Measurements from ENCODE around the gene FNBP1.

FNBP1 gene

DNA sequence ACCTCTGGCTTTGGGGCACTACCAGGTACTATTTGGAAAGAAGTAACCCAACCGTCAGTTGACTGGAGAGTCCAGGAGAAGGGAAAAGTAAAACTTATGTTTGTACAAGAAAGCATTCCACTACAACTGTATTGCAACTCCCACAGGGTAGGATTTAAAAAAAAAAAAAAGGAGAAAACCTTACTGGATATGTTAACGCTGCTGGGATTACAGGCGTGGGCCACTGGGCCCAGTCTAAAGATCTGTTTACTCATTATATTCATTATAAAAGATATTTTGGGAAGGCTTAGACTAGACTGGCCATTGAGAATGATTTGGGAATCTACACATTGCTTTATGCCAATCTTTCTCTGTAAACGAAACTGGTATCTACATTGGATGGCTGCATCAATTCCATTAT is 121.1 kb downstream of the FNBP1 start:
- Histone ChIP-seq H3K9ac (ENCODE audit: insufficient read length, low read depth) (no peak overlapping the region), H3K9me3 (ENCODE audit: insufficient read depth, low read length) (no peaks in the 10 kb centered on the region), H3K27me3 (ENCODE audit: insufficient read depth, insufficient read length) (no peaks in the 10 kb centered on the region), H3K4me1 (ENCODE audit: insufficient read depth, insufficient read length) (peaks cover 2% of the 10 kb centered on the region), H3K4me3 (ENCODE audit: insufficient read length, low read depth) (no peak overlapping the region), H3K36me3 (ENCODE audit: insufficient read depth, insufficient read length, low read length) (peaks cover 44% of the 10 kb centered on the region)
- no peak for TF ChIP-seq ZNF274 (IDR thresholded peaks at IDR 0.05; ENCODE audit: low read depth, low read length)
- DNase-seq (ENCODE audit: low read depth, low spot score) = no peak

- H3K36me3 ChIP-seq (ENCODE audit: insufficient read depth, insufficient read length, low read length) = peaks cover 31% of the 10 kb centered on the region
- H3K9me3 ChIP-seq (ENCODE audit: insufficient read depth, low read length) = no peaks in the 10 kb centered on the region
- DNase-seq (ENCODE audit: low read depth, low spot score) = no peak
These were observed 123.1 kb downstream of the FNBP1 start for GRCh38 chr9:129919841-129920240.

GRCh38 chr9:129919277-129919676 is 123.7 kb downstream of the FNBP1 start:
- H3K4me1 ChIP-seq (ENCODE audit: insufficient read depth, insufficient read length) = peaks cover 2% of the 10 kb centered on the region
- DNase-seq (ENCODE audit: low read depth, low spot score) = no peak
- H3K27me3 ChIP-seq (ENCODE audit: insufficient read depth, insufficient read length) = no peaks in the 10 kb centered on the region
- H3K9ac ChIP-seq (ENCODE audit: insufficient read length, low read depth) = no peak overlapping the region
- no peaks in the 10 kb centered on the region for H3K9me3 ChIP-seq (ENCODE audit: insufficient read depth, low read length)
- TF ChIP-seq YY1 (IDR thresholded peaks at IDR 0.05; ENCODE audit: insufficient read depth, insufficient read length) = no peak
- TF ChIP-seq ZNF274 (IDR thresholded peaks at IDR 0.05; ENCODE audit: low read depth, low read length) = no peak
- peaks cover 25% of the 10 kb centered on the region for H3K36me3 ChIP-seq (ENCODE audit: insufficient read depth, insufficient read length, low read length)
- no peak overlapping the region for H3K4me3 ChIP-seq (ENCODE audit: insufficient read length, low read depth)

More at GRCh38 chr9:129919841-129920240, 123.1 kb downstream of the FNBP1 start:
- H3K4me3 ChIP-seq (ENCODE audit: insufficient read length, low read depth) = no peak overlapping the region
- TF ChIP-seq SUZ12 (IDR thresholded peaks at IDR 0.05; ENCODE audit: extremely low read depth, insufficient read depth, insufficient read length) (no peak), ZNF274 (IDR thresholded peaks at IDR 0.05; ENCODE audit: low read depth, low read length) (no peak), YY1 (IDR thresholded peaks at IDR 0.05; ENCODE audit: insufficient read depth, insufficient read length) (no peak)
- peaks cover 2% of the 10 kb centered on the region for H3K4me1 ChIP-seq (ENCODE audit: insufficient read depth, insufficient read length)
- H3K27me3 ChIP-seq (ENCODE audit: insufficient read depth, insufficient read length) = no peaks in the 10 kb centered on the region
- no peak overlapping the region for H3K9ac ChIP-seq (ENCODE audit: insufficient read length, low read depth)

- Histone ChIP-seq H3K36me3 (ENCODE audit: insufficient read depth, insufficient read length, low read length) (peaks cover 23% of the 10 kb centered on the region), H3K4me1 (ENCODE audit: insufficient read depth, insufficient read length) (no peaks in the 10 kb centered on the region), H3K9ac (ENCODE audit: insufficient read length, low read depth) (no peak overlapping the region), H3K9me3 (ENCODE audit: insufficient read depth, low read length) (no peaks in the 10 kb centered on the region), H3K4me3 (ENCODE audit: insufficient read length, low read depth) (no peak overlapping the region), H3K27me3 (ENCODE audit: insufficient read depth, insufficient read length) (no peaks in the 10 kb centered on the region)
- DNase-seq (ENCODE audit: low read depth, low spot score) = no peak
- TF ChIP-seq SUZ12 (IDR thresholded peaks at IDR 0.05; ENCODE audit: extremely low read depth, insufficient read depth, insufficient read length) (no peak), YY1 (IDR thresholded peaks at IDR 0.05; ENCODE audit: insufficient read depth, insufficient read length) (no peak), ZNF274 (IDR thresholded peaks at IDR 0.05; ENCODE audit: low read depth, low read length) (no peak)
These were observed 124.6 kb downstream of the FNBP1 start for GRCh38 chr9:129918296-129918950.

GRCh38 chr9:129916707-129917106 is 126.3 kb downstream of the FNBP1 start:
- no peak for DNase-seq (ENCODE audit: low read depth, low spot score)
- Histone ChIP-seq H3K9me3 (ENCODE audit: insufficient read depth, low read length) (no peaks in the 10 kb centered on the region), H3K36me3 (ENCODE audit: insufficient read depth, insufficient read length, low read length) (peaks cover 11% of the 10 kb centered on the region), H3K4me3 (ENCODE audit: insufficient read length, low read depth) (no peak overlapping the region), H3K27me3 (ENCODE audit: insufficient read depth, insufficient read length) (no peaks in the 10 kb centered on the region), H3K9ac (ENCODE audit: insufficient read length, low read depth) (no peak overlapping the region), H3K4me1 (ENCODE audit: insufficient read depth, insufficient read length) (no peaks in the 10 kb centered on the region)
- no peak for TF ChIP-seq YY1 (IDR thresholded peaks at IDR 0.05; ENCODE audit: insufficient read depth, insufficient read length)
- TF ChIP-seq ZNF274 (IDR thresholded peaks at IDR 0.05; ENCODE audit: low read depth, low read length) = no peak
- TF ChIP-seq SUZ12 (IDR thresholded peaks at IDR 0.05; ENCODE audit: extremely low read depth, insufficient read depth, insufficient read length) = no peak

DNA sequence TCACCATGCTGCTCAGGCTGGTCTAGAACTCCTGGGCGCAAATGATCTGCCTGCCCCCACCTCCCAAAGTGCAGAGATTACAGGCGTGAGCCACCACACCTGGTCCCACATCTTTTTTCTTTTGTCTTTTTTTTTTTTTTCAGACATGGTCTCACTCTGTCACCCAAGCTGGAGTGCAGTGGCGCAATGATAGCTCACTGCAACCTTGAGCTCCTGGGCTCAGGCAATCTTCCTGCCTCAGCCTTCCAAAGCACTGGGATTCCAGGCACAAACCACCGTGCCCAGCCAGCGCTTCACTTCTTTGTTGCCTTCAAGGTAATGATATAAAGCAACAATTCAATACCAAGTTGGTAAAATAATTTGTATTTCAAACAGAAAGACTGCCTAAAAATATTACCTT is 128.9 kb downstream of the FNBP1 start:
- Histone ChIP-seq H3K4me1 (ENCODE audit: insufficient read depth, insufficient read length) (peaks cover 2% of the 10 kb centered on the region), H3K9me3 (ENCODE audit: insufficient read depth, low read length) (no peaks in the 10 kb centered on the region), H3K4me3 (ENCODE audit: insufficient read length, low read depth) (no peak overlapping the region), H3K36me3 (ENCODE audit: insufficient read depth, insufficient read length, low read length) (peaks cover 8% of the 10 kb centered on the region), H3K27me3 (ENCODE audit: insufficient read depth, insufficient read length) (no peaks in the 10 kb centered on the region), H3K9ac (ENCODE audit: insufficient read length, low read depth) (no peak overlapping the region)
- DNase-seq (ENCODE audit: low read depth, low spot score) = no peak
- TF ChIP-seq YY1 (IDR thresholded peaks at IDR 0.05; ENCODE audit: insufficient read depth, insufficient read length) (no peak), SUZ12 (IDR thresholded peaks at IDR 0.05; ENCODE audit: extremely low read depth, insufficient read depth, insufficient read length) (no peak), ZNF274 (IDR thresholded peaks at IDR 0.05; ENCODE audit: low read depth, low read length) (no peak)

GRCh38 chr9:129910628-129911567 is 132.1 kb downstream of the FNBP1 start:
- Histone ChIP-seq H3K27me3 (ENCODE audit: insufficient read depth, insufficient read length) (no peaks in the 10 kb centered on the region), H3K36me3 (ENCODE audit: insufficient read depth, insufficient read length, low read length) (peaks cover 17% of the 10 kb centered on the region), H3K4me1 (ENCODE audit: insufficient read depth, insufficient read length) (peaks cover 2% of the 10 kb centered on the region), H3K4me3 (ENCODE audit: insufficient read length, low read depth) (no peak overlapping the region), H3K9ac (ENCODE audit: insufficient read length, low read depth) (no peak overlapping the region), H3K9me3 (ENCODE audit: insufficient read depth, low read length) (no peaks in the 10 kb centered on the region)
- no peak for TF ChIP-seq ZNF274 (IDR thresholded peaks at IDR 0.05; ENCODE audit: low read depth, low read length)
- no peak for DNase-seq (ENCODE audit: low read depth, low spot score)
